HepG2 (cell line): ENCODE measurements around the gene WDR37.

Experiments used
- ATM ChIP-seq: fragments of 450-650 bp; IDR thresholded peaks from 2 replicates; pipeline ENCODE4 v1.7.1; 2017; ENCODE audit warnings: mild to moderate bottlenecking, borderline replicate concordance
- CTCF ChIP-seq: sonication (generic); formaldehyde crosslinking; IDR thresholded peaks from 2 replicates; pipeline ENCODE4 v1.5.0; 2020; ENCODE audit warnings: mild to moderate bottlenecking, missing genetic modification reagents, moderate library complexity
- FOXM1 ChIP-seq: sonication (generic); formaldehyde crosslinking; IDR thresholded peaks from 2 replicates; pipeline ENCODE4 v1.5.0; 2020; ENCODE audit warnings: missing genetic modification reagents
- HCFC1 ChIP-seq: fragments of 150-350 bp; IDR thresholded peaks from 2 replicates; pipeline ENCODE4 v1.6.1; 2014; ENCODE audit warnings: low read depth, low read length
- KLF12 ChIP-seq: sonication (generic); formaldehyde crosslinking; IDR thresholded peaks from 2 replicates; pipeline ENCODE4 v1.4.0; 2020; ENCODE audit warnings: missing genetic modification reagents, borderline replicate concordance
- KLF16 ChIP-seq, 2 experiments: sonication (generic) in 1 of 2; formaldehyde crosslinking in 1 of 2; IDR thresholded peaks; 2 replicates each; pipeline versions ENCODE4 v1.6.1 to v1.8.0; 2016 to 2023; ENCODE audit warnings: missing genetic modification reagents in 2 of 2, missing compliant biosample characterization in 1 of 2
- NFYB ChIP-seq: sonication (generic); formaldehyde crosslinking; IDR thresholded peaks from 2 replicates; pipeline ENCODE4 v1.4.0; 2020; ENCODE audit warnings: missing genetic modification reagents
- POLR2AphosphoS5 ChIP-seq: IDR thresholded peaks from 2 replicates; pipeline ENCODE4 v1.6.1; 2012; ENCODE audit warnings: low read depth, low read length
- STAT5B ChIP-seq: sonication (generic); formaldehyde crosslinking; IDR thresholded peaks from 2 replicates; pipeline ENCODE4 v1.4.0; 2020; ENCODE audit warnings: missing genetic modification reagents
- TAF1 ChIP-seq: sonication (generic); formaldehyde crosslinking; IDR thresholded peaks from 2 replicates; pipeline ENCODE4 v1.4.0; 2020; ENCODE audit warnings: missing genetic modification reagents
- ZBTB34 ChIP-seq: sonication (generic); formaldehyde crosslinking; IDR thresholded peaks from 2 replicates; pipeline ENCODE4 v1.8.0; 2022; ENCODE audit warnings: mild to moderate bottlenecking, missing genetic modification reagents
- ZNF768 ChIP-seq: sonication (generic); formaldehyde crosslinking; IDR thresholded peaks from 2 replicates; pipeline ENCODE4 v1.4.0; 2020; ENCODE audit warnings: missing genetic modification reagents
- ZNF777 ChIP-seq: sonication (generic); formaldehyde crosslinking; IDR thresholded peaks from 2 replicates; pipeline ENCODE4 v1.4.0; 2020; ENCODE audit warnings: missing genetic modification reagents
- ZNF792 ChIP-seq: IDR thresholded peaks from 2 replicates; pipeline ENCODE4 v1.6.1; 2016

GRCh38 chr10:1150638-1150955, 94.4 kb downstream of the WDR37 start:
- TF ChIP-seq TAF1 (CRISPR knock-in tag) (no peak), ATM (no peak), ZBTB34 (no peak), ZNF768 (CRISPR knock-in tag) (no peak), ZNF777 (CRISPR knock-in tag) (no peak), CTCF (CRISPR knock-in tag) (no peak), POLR2AphosphoS5 (no peak), HCFC1 (no peak), STAT5B (CRISPR knock-in tag) (no peak), ZNF792 (CRISPR knock-in tag) (no peak), FOXM1 (CRISPR knock-in tag) (no peak), NFYB (CRISPR knock-in tag) (no peak), KLF12 (CRISPR knock-in tag) (no peak), KLF16 (CRISPR knock-in tag; IDR thresholded peaks at IDR 0.05) (no peak)
